Mesendoderm (in vitro differentiated cells): ENCODE data around the gene SLC16A10. TPM values are rescaled to one million over a fixed set of nuclear protein-coding genes. Genes with fewer than 3 reads are reported as not detected.

Source experiments
- DNase-seq: peaks from one replicate; pipeline ENCODE4 v3.0.0; 2013
- H2AK5ac ChIP-seq: 2 replicates; pipeline ENCODE4 v1.6.1; 2013; ENCODE audit warnings: low read length, inconsistent platforms
- H2BK120ac ChIP-seq: 2 replicates; pipeline ENCODE4 v1.6.1; 2013; ENCODE audit warnings: low read depth, mild to moderate bottlenecking, low read length, moderate library complexity, mixed read lengths
- H2BK15ac ChIP-seq: replicated peaks from 2 replicates; pipeline ENCODE4 v1.6.1; 2013; ENCODE audit warnings: low read depth, mild to moderate bottlenecking, moderate library complexity
- H2BK5ac ChIP-seq: 2 replicates; pipeline ENCODE4 v1.6.1; 2013; ENCODE audit warnings: low read length, inconsistent platforms
- H3K18ac ChIP-seq: 2 replicates; pipeline ENCODE4 v1.6.1; 2013; ENCODE audit warnings: mild to moderate bottlenecking, low read length, mixed read lengths
- H3K23ac ChIP-seq: one replicate; pipeline ENCODE4 v1.6.1; 2013; ENCODE audit warnings: low read length
- H3K27ac ChIP-seq: 2 replicates; pipeline ENCODE4 v1.5.1; 2013; ENCODE audit warnings: low read depth, mild to moderate bottlenecking, inconsistent platforms, low read length, moderate library complexity
- H3K27me3 ChIP-seq: 2 replicates; pipeline ENCODE4 v1.6.1; 2013; ENCODE audit warnings: low read length, control low read depth, mild to moderate bottlenecking, inconsistent platforms; ENCODE audit not compliant: insufficient read depth, poor library complexity
- H3K36me3 ChIP-seq: 2 replicates; pipeline ENCODE4 v1.6.1; 2013; ENCODE audit warnings: low read length, inconsistent platforms; ENCODE audit not compliant: control insufficient read depth, insufficient read depth
- H3K4ac ChIP-seq: one replicate; pipeline ENCODE4 v1.6.1; 2013; ENCODE audit warnings: low read depth, mild to moderate bottlenecking, low read length, moderate library complexity
- H3K4me1 ChIP-seq: 2 replicates; pipeline ENCODE4 v1.6.1; 2013; ENCODE audit warnings: low read depth, low read length, inconsistent platforms; ENCODE audit not compliant: control insufficient read depth
- H3K4me2 ChIP-seq: 2 replicates; pipeline ENCODE4 v1.6.1; 2013; ENCODE audit warnings: low read length
- H3K4me3 ChIP-seq: 2 replicates; pipeline ENCODE4 v1.5.1; 2013; ENCODE audit warnings: mild to moderate bottlenecking, low read length
- H3K56ac ChIP-seq: one replicate; pipeline ENCODE4 v1.6.1; 2013; ENCODE audit warnings: low read length
- H3K79me1 ChIP-seq: 2 replicates; pipeline ENCODE4 v1.6.1; 2013; ENCODE audit warnings: low read length, inconsistent platforms
- H3K79me2 ChIP-seq: 2 replicates; pipeline ENCODE4 v1.6.1; 2013; ENCODE audit warnings: mild to moderate bottlenecking, low read length; ENCODE audit not compliant: control insufficient read depth, insufficient read depth
- H3K9ac ChIP-seq: 2 replicates; pipeline ENCODE4 v1.6.1; 2013; ENCODE audit warnings: low read length, inconsistent platforms
- H4K5ac ChIP-seq: one replicate; pipeline ENCODE4 v1.6.1; 2013; ENCODE audit warnings: low read length
- H4K8ac ChIP-seq: one replicate; pipeline ENCODE4 v1.6.1; 2013; ENCODE audit warnings: low read depth, mild to moderate bottlenecking, control low read depth, low read length, moderate library complexity
- WGBS: extraction: QIAGEN DNeasy Blood & Tissue Kit; methylation state at CpG from one replicate; pipeline ENCODE4 v1.1.7; 2013; ENCODE audit warnings: low lambda C conversion rate, missing lambda C conversion rate; ENCODE audit not compliant: insufficient coverage; ENCODE audit errors: extremely low coverage; 5-methylcytosine and 5-hydroxymethylcytosine counted together
- polyA plus RNA-seq, 2 experiments: library from polyadenylated mRNA; stranded (reverse); fragments of 200-250 nt; gene quantifications; one replicate each; pipeline ENCODE4 v1.2.3, GENCODE V29; 2013

Gene SLC16A10, protein sequence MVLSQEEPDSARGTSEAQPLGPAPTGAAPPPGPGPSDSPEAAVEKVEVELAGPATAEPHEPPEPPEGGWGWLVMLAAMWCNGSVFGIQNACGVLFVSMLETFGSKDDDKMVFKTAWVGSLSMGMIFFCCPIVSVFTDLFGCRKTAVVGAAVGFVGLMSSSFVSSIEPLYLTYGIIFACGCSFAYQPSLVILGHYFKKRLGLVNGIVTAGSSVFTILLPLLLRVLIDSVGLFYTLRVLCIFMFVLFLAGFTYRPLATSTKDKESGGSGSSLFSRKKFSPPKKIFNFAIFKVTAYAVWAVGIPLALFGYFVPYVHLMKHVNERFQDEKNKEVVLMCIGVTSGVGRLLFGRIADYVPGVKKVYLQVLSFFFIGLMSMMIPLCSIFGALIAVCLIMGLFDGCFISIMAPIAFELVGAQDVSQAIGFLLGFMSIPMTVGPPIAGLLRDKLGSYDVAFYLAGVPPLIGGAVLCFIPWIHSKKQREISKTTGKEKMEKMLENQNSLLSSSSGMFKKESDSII
- 3.8 TPM for polyA plus RNA-seq (2013, experiment 1 of 2)
- polyA plus RNA-seq (2013, experiment 2 of 2): 3.9 TPM

DNA sequence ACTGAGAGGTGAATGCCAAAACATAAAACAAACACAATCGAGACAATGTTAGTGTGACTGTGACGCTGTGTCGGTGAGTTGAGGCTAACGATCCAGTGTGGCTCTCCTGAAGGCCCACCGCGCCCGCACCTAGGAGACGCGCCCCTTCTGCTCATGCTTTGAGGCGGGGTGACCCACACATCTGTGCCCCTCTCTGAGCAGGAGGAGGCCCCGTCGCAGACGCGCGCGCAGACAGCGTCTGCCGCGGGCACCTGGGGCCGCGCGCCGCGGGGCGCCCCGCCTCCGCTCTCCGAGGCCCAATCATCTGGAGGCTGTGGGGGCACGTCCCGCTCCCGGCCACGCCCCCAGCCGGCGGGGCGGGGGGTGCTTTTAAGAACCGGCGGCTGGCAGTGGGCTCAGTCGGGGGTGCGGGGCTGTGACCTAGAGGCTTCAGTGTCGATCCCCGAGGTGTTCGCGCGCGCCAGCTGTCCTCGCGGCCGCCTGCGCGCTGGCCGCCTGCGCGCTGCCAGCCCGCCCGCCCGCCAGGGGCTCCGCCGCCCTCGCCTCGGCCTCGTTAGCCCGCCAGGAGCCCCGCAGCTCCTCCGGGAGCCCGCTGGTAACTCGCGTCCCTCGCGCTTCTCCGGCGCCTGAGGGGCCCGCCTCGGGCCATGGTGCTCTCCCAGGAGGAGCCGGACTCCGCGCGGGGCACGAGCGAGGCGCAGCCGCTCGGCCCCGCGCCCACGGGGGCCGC is at the start of gene SLC16A10:
Gene SLC16A10 (plus strand): TSS at position 398 of the 730 bp plus-strand sequence. CDS start 250 bp downstream, at position 648.
- no peak within 1 kb of the TSS for H2AK5ac ChIP-seq
- H3K27ac ChIP-seq: no peak within 1 kb of the TSS
- H2BK5ac ChIP-seq: no peak within 1 kb of the TSS
- peak within 1 kb of the TSS; percentile 36 for H3K4me3 ChIP-seq
- H4K8ac ChIP-seq: no peak within 1 kb of the TSS
- DNase-seq: peak; percentile 79
- H3K4me2 ChIP-seq: peak within 1 kb of the TSS; percentile 65
- H3K4ac ChIP-seq: no peak within 1 kb of the TSS
- no CpG with 5 or more reads among the region's 86 CpGs for WGBS
- H3K23ac ChIP-seq: no peak within 1 kb of the TSS
- H2BK15ac ChIP-seq: no peak within 1 kb of the TSS
- peaks cover 13% of the 10 kb centered on the region for H3K4me1 ChIP-seq
- peak within 1 kb of the TSS; percentile 8 for H2BK120ac ChIP-seq
- no peaks in the 10 kb centered on the region for H3K79me2 ChIP-seq
- H3K56ac ChIP-seq: peak within 1 kb of the TSS; percentile 89
- H4K5ac ChIP-seq: no peak within 1 kb of the TSS
- no peaks in the 10 kb centered on the region for H3K79me1 ChIP-seq
- H3K36me3 ChIP-seq: no peaks in the 10 kb centered on the region
- peak within 1 kb of the TSS; percentile 56 for H3K9ac ChIP-seq
- H3K27me3 ChIP-seq: no peaks in the 10 kb centered on the region
- peak within 1 kb of the TSS; percentile 54 for H3K18ac ChIP-seq

DNA sequence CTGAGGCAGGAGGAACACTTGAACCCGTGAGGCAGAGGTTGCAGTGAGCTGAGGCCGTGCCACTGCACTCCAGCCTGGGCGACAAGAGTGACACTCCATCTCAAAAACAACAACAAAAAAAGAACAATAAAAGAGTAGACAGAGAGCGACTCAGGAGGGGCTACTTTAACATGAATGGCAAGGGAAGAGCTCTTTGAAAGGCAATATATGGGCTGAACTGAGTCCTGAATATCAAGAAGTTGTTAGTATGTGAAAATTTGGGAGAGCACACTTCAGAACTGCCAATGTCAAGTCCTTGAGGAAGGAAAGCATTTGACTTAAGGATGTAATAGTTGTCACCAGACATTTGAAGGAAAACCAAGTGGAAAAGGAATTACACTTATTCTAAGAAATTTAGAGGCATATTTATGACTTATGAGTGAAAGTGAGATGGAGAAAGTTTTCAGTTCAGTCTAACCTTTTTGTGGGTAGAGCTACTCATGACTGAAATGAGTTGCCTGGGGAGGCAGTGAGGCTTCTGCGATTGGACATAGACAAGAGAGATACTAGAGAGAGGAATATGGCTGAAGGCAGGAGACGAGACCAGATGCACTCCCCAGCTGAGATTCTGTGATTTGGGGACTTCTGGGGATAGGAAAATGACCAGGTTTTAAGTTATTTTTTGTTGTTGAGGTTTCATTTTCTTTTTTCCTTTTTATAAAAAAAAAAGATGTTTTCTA is 48.6 kb upstream of the SLC16A10 start:
- Histone ChIP-seq H4K5ac (no peak overlapping the region), H3K4me3 (no peak overlapping the region), H2BK120ac (no peak overlapping the region), H3K4me1 (no peaks in the 10 kb centered on the region), H2AK5ac (no peak overlapping the region), H3K4ac (no peak overlapping the region), H3K23ac (no peak overlapping the region), H3K36me3 (no peaks in the 10 kb centered on the region), H2BK5ac (no peak overlapping the region), H3K79me1 (no peaks in the 10 kb centered on the region), H4K8ac (no peak overlapping the region), H3K27me3 (no peaks in the 10 kb centered on the region), H2BK15ac (no peak overlapping the region), H3K27ac (no peak overlapping the region), H3K4me2 (no peak overlapping the region), H3K56ac (no peak overlapping the region), H3K79me2 (no peaks in the 10 kb centered on the region), H3K18ac (no peak overlapping the region), H3K9ac (no peak overlapping the region)
- DNase-seq: no peak
- WGBS: no CpG with 5 or more reads among the region's 6 CpGs

DNA sequence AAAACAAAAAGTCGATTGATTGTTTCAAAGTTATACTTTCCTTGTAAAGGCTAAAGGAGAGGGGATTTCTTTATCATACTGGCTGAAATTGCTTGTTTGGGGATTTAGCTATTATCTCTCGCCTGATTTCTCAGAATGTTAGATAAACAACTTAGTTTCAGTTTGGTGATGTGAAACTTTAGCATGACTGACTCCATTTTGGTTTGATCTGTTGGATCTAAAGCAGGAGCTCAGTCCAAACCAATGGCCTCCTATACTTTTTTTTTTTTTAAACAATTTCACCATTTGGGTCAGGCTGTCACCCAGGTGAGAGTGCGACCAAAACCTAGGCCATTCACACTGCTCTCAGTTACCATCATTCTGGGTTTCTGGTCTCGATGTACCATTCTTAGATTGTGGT is 45.4 kb upstream of the SLC16A10 start:
- Histone ChIP-seq H3K4me2 (no peak overlapping the region), H2AK5ac (no peak overlapping the region), H3K4me3 (no peak overlapping the region), H3K27me3 (no peaks in the 10 kb centered on the region), H3K4ac (no peak overlapping the region), H3K56ac (no peak overlapping the region), H4K5ac (no peak overlapping the region), H3K27ac (no peak overlapping the region), H2BK120ac (no peak overlapping the region), H2BK5ac (no peak overlapping the region), H3K18ac (no peak overlapping the region), H2BK15ac (no peak overlapping the region), H3K9ac (no peak overlapping the region), H3K79me2 (no peaks in the 10 kb centered on the region), H4K8ac (no peak overlapping the region), H3K4me1 (no peaks in the 10 kb centered on the region), H3K36me3 (no peaks in the 10 kb centered on the region), H3K23ac (no peak overlapping the region), H3K79me1 (no peaks in the 10 kb centered on the region)
- no CpG with 5 or more reads among the region's 4 CpGs for WGBS
- no peak for DNase-seq

DNA sequence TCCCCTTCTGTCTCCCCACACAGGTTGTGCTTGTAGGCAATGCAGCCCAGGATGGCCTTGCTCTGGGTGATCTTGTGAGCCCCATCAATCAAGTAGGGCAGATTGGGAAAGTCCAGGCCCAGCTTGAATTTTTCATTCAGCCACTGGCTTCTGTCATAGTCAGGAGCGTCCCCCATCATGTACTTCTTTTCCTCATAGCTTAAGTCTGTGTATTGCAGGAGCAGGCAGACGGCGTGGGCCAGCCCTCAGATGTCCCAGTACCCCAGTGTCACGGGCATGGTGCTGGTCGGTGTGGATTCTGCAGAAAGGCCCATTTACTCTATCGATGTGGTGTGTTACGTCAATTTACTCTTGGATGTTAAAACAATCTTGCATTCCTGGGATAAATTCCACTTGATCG is 40.1 kb upstream of the SLC16A10 start:
- WGBS: no CpG with 5 or more reads among the region's 8 CpGs

DNA sequence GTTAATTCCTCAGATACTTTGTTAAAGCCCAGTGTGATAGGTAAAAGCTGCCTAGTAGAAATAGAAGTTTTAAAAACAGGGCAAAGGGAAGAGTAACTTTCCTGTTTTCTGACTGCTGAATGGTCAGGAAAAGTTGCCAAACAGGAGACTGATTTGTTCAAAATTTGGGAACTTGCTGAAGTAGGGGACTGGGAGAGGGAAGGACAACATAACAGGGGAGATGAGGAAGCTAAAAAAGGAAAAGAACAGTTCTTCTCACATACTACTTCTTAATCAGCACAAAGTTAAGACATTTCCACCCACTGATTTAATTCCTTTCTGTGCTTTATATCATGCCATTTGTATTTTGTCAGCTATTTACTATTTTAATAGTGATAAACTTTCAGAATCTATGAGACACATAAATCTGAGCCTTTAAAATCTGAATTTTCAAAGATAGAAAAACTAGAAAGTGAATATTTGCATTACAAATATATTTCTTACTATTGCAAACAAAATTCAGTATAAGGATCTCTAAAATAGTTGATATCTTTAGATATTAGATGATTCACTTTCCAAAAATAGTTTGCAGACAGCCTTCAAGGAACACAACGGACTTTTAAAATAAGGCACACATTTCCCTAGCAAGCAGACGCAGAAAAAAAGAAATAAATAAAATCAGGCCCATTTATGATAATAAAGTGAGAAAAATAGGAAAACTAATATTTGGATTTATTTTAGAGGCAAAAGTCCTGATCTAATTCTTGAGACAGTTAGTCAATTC is 36.9 kb upstream of the SLC16A10 start:
- no peak overlapping the region for H3K23ac ChIP-seq
- H2BK120ac ChIP-seq: no peak overlapping the region
- H3K27me3 ChIP-seq: no peaks in the 10 kb centered on the region
- no peaks in the 10 kb centered on the region for H3K79me1 ChIP-seq
- no peaks in the 10 kb centered on the region for H3K4me1 ChIP-seq
- H4K5ac ChIP-seq: no peak overlapping the region
- H3K56ac ChIP-seq: no peak overlapping the region
- H3K4ac ChIP-seq: no peak overlapping the region
- no peak overlapping the region for H3K27ac ChIP-seq
- H3K9ac ChIP-seq: no peak overlapping the region
- no peaks in the 10 kb centered on the region for H3K79me2 ChIP-seq
- H3K36me3 ChIP-seq: no peaks in the 10 kb centered on the region
- WGBS: no CpG with 5 or more reads among the region's 2 CpGs
- H3K4me3 ChIP-seq: no peak overlapping the region
- no peak overlapping the region for H3K4me2 ChIP-seq
- no peak overlapping the region for H3K18ac ChIP-seq
- H2BK5ac ChIP-seq: no peak overlapping the region
- no peak overlapping the region for H2AK5ac ChIP-seq
- DNase-seq: no peak
- H4K8ac ChIP-seq: no peak overlapping the region
- no peak overlapping the region for H2BK15ac ChIP-seq

More for the DNA sequence above, 40.1 kb upstream of the SLC16A10 start:
- Histone ChIP-seq H3K36me3 (no peaks in the 10 kb centered on the region), H3K4me1 (no peaks in the 10 kb centered on the region), H3K9ac (no peak overlapping the region), H3K27ac (no peak overlapping the region), H3K79me2 (no peaks in the 10 kb centered on the region), H3K23ac (no peak overlapping the region), H2AK5ac (no peak overlapping the region), H3K27me3 (no peaks in the 10 kb centered on the region), H4K8ac (no peak overlapping the region), H2BK15ac (no peak overlapping the region), H4K5ac (no peak overlapping the region), H3K4me2 (no peak overlapping the region), H3K4me3 (no peak overlapping the region), H3K18ac (no peak overlapping the region), H2BK120ac (no peak overlapping the region), H2BK5ac (no peak overlapping the region), H3K4ac (no peak overlapping the region), H3K79me1 (no peaks in the 10 kb centered on the region), H3K56ac (no peak overlapping the region)
- no peak for DNase-seq
